Smooth muscle cell (in vitro differentiated cells): ENCODE measurements around the gene SEMA5B. TPM values are rescaled to one million over a fixed set of nuclear protein-coding genes. Genes with fewer than 3 reads are reported as not detected.

Source experiments
- DNase-seq: peaks from one replicate; lab custom pipeline; 2025; ENCODE audit not compliant: unreplicated experiment; lab: John Stamatoyannopoulos, UW
- H2AFZ ChIP-seq: fragments of 200-600 bp; sonication (generic); 2 replicates; pipeline ENCODE4 v1.6.0; 2016; ENCODE audit warnings: antibody characterized with exemption, low read depth, mild to moderate bottlenecking
- H3F3A ChIP-seq: fragments of 200-600 bp; sonication (generic); 2 replicates; pipeline ENCODE4 v1.6.0; 2017; ENCODE audit warnings: antibody characterized with exemption, low read depth
- H3K27ac ChIP-seq: fragments of 200-600 bp; sonication (generic); 2 replicates; pipeline ENCODE4 v1.5.1; 2016; ENCODE audit warnings: low read depth, mild to moderate bottlenecking
- H3K27me3 ChIP-seq: fragments of 200-600 bp; sonication (generic); 2 replicates; pipeline ENCODE4 v1.6.1; 2016; ENCODE audit warnings: low read depth, mild to moderate bottlenecking
- H3K36me3 ChIP-seq: fragments of 200-600 bp; sonication (generic); 2 replicates; pipeline ENCODE4 v1.5.1; 2016; ENCODE audit warnings: low read depth
- H3K4me1 ChIP-seq: fragments of 200-600 bp; sonication (generic); 2 replicates; pipeline ENCODE4 v1.5.1; 2016; ENCODE audit warnings: low read depth
- H3K4me2 ChIP-seq: fragments of 200-600 bp; sonication (generic); 2 replicates; pipeline ENCODE4 v1.6.0; 2016; ENCODE audit warnings: mild to moderate bottlenecking
- H3K4me3 ChIP-seq: fragments of 200-600 bp; sonication (generic); 2 replicates; pipeline ENCODE4 v1.5.1; 2016; ENCODE audit warnings: mild to moderate bottlenecking
- H3K79me2 ChIP-seq: fragments of 200-600 bp; sonication (generic); 2 replicates; pipeline ENCODE4 v1.6.0; 2016; ENCODE audit warnings: low read depth, mild to moderate bottlenecking
- H3K9ac ChIP-seq: fragments of 200-600 bp; sonication (generic); 2 replicates; pipeline ENCODE4 v1.6.0; 2016; ENCODE audit warnings: low read depth
- H3K9me3 ChIP-seq: fragments of 200-600 bp; sonication (generic); replicated peaks from 2 replicates; pipeline ENCODE4 v1.5.1; 2016; ENCODE audit warnings: low read depth
- H4K20me1 ChIP-seq: fragments of 200-600 bp; sonication (generic); 2 replicates; pipeline ENCODE4 v1.6.0; 2016; ENCODE audit warnings: low read depth
- CTCF ChIP-seq: fragments of 200-600 bp; sonication (generic); IDR thresholded peaks from 2 replicates; pipeline ENCODE4 v1.5.1; 2017; ENCODE audit warnings: borderline replicate concordance, mild to moderate bottlenecking, antibody characterized with exemption; ENCODE audit not compliant: insufficient read depth, poor library complexity, severe bottlenecking
- WGBS: methylation state at CpG from one replicate; pipeline ENCODE4 v1.1.7; 2016; ENCODE audit warnings: low lambda C conversion rate; 5-methylcytosine and 5-hydroxymethylcytosine counted together
- polyA plus RNA-seq: library from polyadenylated mRNA; unstranded; fragments of >200 nt; fragmentation: Nextera tagmentation; extraction: Ambion mirVana; gene quantifications from 2 replicates; pipeline ENCODE4 v1.2.1, GENCODE V29; 2016
- total RNA-seq: library from RNA; depleted of rRNA; stranded (reverse); fragments of >200 nt; gene quantifications from 2 replicates; pipeline ENCODE4 v1.2.3, GENCODE V29; 2014

Gene SEMA5B
- total and polyA plus RNA-seq, 2 experiments from 2014 or later: not detected

- no peak overlapping the region for H3K27ac ChIP-seq
- WGBS: 73% methylated on average over 13 of the region's 13 CpGs
- H3K9ac ChIP-seq: no peak overlapping the region
- H3K79me2 ChIP-seq: no peaks in the 10 kb centered on the region
- TF ChIP-seq CTCF: no peak
- H3K4me1 ChIP-seq: no peaks in the 10 kb centered on the region
- no peak for DNase-seq
- H3F3A ChIP-seq: no peaks in the 10 kb centered on the region
- no peaks in the 10 kb centered on the region for H3K27me3 ChIP-seq
- H2AFZ ChIP-seq: no peak overlapping the region
- H3K4me2 ChIP-seq: no peak overlapping the region
- no peaks in the 10 kb centered on the region for H3K9me3 ChIP-seq
- H3K4me3 ChIP-seq: no peak overlapping the region
- no peaks in the 10 kb centered on the region for H4K20me1 ChIP-seq
- no peaks in the 10 kb centered on the region for H3K36me3 ChIP-seq
These were observed 21.1 kb upstream of the SEMA5B start for GRCh38 chr3:123048480-123049237.

- Histone ChIP-seq H3K36me3 (no peaks in the 10 kb centered on the region), H3K27ac (no peak overlapping the region), H3K9me3 (no peaks in the 10 kb centered on the region), H3K79me2 (no peaks in the 10 kb centered on the region), H2AFZ (no peak overlapping the region), H3K9ac (no peak overlapping the region), H3K4me3 (no peak overlapping the region), H4K20me1 (no peaks in the 10 kb centered on the region), H3K4me2 (no peak overlapping the region), H3K4me1 (no peaks in the 10 kb centered on the region), H3K27me3 (no peaks in the 10 kb centered on the region), H3F3A (no peaks in the 10 kb centered on the region)
- WGBS: 89% methylated on average over 3 of the region's 3 CpGs
- no peak for DNase-seq
- TF ChIP-seq CTCF: no peak
These were observed 19.4 kb upstream of the SEMA5B start for GRCh38 chr3:123047062-123047319.

GRCh38 chr3:123046262-123047061 lies 18.9 kb upstream of the SEMA5B start:
- no peak overlapping the region for H2AFZ ChIP-seq
- H4K20me1 ChIP-seq: no peaks in the 10 kb centered on the region
- 56% methylated on average over 10 of the region's 10 CpGs for WGBS
- H3K4me2 ChIP-seq: no peak overlapping the region
- no peak overlapping the region for H3K4me3 ChIP-seq
- no peak overlapping the region for H3K9ac ChIP-seq
- no peak for TF ChIP-seq CTCF
- no peaks in the 10 kb centered on the region for H3K27me3 ChIP-seq
- no peaks in the 10 kb centered on the region for H3K9me3 ChIP-seq
- H3K27ac ChIP-seq: no peak overlapping the region
- no peaks in the 10 kb centered on the region for H3K4me1 ChIP-seq
- no peaks in the 10 kb centered on the region for H3K36me3 ChIP-seq
- H3K79me2 ChIP-seq: no peaks in the 10 kb centered on the region
- H3F3A ChIP-seq: no peaks in the 10 kb centered on the region
- DNase-seq: no peak
